Hematopoietic multipotent progenitor cell treated with erythropoietin and hydrocortisone succinate and interleukin-3 and kit ligand, for 15 days (in vitro differentiated cells): ENCODE results near the gene WDR37.
"Not testable (repeated sequence)": the region's sequence is repeated elsewhere in the genome, so short reads cannot be mapped to it uniquely, and the experiment has no call there.

ENCODE experiments used
- DNase-seq: peaks from one replicate; pipeline ENCODE4 v3.0.0-alpha.2; 2015; ENCODE audit warnings: low spot score

The WDR37 gene

DNA sequence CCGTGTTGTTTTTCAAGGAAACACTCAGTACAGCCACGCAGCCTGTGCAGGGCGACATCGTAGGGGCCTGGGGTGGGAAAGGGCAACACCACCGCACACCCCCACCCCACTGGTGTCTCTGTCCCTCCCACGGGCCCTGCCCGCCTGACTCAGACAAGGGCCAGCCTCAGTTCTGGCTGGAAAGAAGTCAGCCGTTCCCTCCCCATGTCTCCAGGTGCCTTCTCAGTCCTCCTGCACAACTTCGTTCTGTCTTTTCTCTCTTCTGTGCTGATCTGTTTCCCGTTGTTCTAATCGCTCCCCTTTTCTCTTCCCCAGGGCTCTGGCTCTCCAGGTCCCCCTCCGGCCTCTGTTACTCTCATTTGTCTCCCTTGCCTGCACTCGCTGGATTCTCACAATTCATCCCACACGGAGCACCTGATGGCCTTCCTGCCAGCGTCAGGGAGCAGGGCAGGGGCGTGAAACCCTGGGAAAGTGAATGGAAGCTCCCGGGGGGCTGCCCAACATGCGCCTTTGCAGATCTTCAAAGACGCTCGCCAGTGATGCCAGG is 97.7 kb downstream of the WDR37 start:
- DNase-seq, result no peak

GRCh38 chr10:1154531-1155295 is 98.5 kb downstream of the WDR37 start:
- no peak for DNase-seq

DNA sequence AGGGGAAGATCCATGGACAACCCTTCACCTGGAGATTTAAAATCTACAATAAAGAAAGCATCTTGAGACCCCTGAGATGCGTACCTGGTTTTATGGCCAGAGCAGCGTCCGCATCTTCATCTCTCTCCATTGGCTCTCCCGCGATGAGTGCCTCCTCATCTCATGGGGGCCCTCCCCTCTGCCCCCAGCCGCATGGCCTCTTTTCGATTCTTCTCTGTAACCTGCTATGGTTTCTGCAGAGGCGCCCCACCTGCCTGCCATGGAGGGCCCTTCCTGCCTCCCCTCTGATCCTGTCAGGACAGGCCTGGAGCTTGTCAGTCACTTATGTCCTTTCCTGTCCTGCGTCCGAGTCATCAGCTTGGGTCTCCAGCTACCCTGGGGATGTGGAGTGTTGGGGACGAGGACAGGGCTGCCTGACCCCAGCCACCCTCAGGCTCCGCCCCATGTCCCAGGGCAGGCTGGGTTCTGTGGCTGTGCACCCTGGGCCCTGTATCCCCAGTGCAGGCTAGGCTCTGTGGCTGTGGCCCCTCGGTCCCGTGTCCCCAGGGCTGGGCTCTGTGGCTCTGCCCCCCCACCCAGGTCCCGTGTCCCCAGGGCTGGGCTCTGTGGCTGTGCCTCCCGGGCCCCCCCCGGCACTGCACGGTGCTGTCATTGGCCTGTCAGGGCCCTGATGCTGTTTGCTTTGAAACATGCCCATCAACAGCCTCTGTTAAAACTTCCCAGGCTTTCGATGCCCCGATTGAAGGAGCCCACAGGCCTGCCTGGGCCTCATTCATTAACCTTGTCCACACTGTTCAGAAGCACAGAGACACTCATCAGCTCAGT is 99.8 kb downstream of the WDR37 start:
- no peak for DNase-seq

- no peak for DNase-seq
Measured at GRCh38 chr10:1156616-1156886, 100.4 kb downstream of the WDR37 start.

DNA sequence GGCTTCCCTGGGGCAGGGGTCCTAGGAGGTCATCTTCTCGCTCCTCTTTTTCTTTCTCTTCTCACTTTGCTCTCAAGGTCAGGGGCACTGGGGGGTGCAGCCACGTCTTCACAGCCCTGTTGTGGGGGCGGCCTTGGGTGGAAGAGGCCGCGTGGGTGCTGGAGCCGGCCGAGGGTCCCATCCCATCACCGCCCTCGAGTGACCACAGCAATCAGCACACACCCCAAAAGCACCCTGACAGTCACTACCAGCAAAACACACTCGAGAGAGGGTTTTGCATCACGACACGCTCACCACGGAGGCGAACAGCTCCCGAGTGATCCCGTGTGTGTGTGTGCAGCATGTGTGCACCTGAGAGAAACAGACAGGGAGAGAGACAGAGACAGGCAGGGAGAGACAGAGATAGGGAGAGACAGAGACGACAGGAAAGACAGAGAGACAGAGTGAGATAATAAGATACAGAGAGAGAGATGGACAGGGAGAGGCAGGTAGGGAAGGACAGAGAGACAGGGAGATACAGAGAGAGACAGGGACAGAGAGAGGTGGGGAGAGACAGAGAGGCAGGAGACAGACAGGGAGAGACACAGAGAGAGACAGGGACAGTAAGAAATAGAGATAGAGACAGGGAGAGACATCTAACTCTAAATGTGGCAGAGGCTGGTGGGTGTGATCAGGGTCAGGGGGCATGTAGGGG is 100.9 kb downstream of the WDR37 start:
- DNase-seq, result no peak

DNA sequence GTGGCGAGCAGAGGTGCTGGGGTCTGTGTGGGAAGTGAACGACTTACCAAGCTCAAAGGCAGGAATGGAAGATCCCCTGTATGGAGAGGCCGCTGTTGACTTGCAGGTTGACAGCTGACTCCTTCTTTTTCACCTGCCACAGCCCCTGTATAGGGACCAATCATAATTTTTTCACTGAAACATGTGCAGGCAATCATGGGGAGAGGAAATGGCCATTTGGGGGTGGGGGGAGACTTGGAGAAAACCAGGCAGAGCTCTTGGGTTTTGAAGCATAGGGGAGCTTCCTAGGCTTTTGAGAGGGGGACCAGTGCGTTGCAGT is 101.4 kb downstream of the WDR37 start:
- no peak for DNase-seq

GRCh38 chr10:1158066-1158465 is 101.9 kb downstream of the WDR37 start:
- DNase-seq, result no peak

DNA sequence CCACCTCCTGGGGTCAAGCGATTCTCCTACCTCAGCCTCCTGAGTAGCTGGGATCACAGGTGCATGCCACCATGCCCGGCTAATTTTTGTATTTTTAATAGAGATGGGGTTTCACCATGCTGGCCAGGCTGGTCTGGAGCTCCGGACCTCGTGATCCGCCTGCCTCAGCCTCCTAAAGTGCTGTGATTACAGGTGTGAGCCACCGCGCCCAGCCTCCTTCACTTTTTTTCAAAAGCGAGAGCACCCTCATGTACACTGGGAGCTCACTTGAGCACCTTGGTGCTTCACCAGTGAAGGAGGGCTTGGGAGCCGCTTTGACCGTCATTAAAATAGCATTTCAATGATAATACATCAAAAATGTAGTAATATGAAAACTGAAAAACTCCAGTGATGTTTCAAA is 102.4 kb downstream of the WDR37 start:
- DNase-seq, result not testable (repeated sequence)

- DNase-seq, result no peak
Measured at GRCh38 chr10:1159131-1160061, 103.2 kb downstream of the WDR37 start.

- DNase-seq, result no peak
Measured at GRCh38 chr10:1160561-1161314, 104.6 kb downstream of the WDR37 start.

DNA sequence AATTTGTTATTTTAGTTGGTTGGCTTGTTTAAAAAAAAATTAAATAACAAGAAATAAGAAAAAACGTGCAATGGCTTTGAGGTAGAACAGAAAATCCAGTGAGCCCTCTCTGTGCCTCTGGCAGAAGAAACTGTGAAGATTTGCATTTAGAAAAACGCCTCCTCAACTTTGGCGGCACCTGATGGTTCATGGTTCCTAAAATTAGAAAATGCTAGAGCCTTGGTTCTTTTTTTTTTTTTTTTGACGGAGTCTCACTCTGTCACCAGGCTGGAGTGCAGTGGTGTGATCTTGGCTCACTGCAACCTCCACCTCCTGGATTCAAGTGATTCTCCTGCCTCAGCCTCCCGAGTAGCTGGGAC is 105.1 kb downstream of the WDR37 start:
- DNase-seq, result not testable (repeated sequence)

DNA sequence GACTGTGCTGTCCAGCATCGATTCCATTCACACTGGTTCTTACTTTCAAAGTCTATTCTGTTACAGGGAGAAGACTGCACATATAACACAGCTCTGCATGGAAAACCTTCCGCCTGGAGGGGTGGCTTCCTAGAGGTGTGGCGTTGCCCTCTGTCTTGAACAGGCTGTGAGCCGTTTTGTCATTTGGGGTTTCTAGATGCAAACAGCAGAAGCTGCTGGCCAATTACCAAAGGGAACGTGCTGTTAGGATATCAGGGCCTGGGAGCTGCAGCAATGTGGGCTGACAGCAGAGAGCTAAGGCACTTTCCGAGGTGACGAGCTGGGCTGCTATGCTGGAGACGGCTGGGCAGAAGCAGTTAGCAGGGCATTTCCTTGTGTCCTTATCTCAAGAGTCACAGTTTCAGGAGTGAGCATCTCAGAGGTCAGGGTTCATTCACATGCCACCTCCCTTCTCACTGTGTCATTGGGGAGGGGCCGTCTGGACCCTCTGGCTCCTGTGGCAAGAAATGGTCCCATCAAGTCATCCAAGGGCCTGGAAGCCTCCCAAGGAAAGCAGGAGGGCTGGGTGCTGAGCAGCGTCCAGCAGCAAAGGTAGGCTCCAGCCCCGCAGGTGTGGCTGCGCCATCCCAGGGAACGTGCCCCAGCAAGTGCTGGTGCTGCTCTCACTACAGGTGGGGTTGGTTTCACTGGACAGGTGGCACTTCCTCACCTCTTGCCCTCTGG is 106.5 kb downstream of the WDR37 start:
- no peak for DNase-seq

GRCh38 chr10:1163204-1163660 is 107.0 kb downstream of the WDR37 start:
- no peak for DNase-seq

GRCh38 chr10:1163831-1164230 is 107.6 kb downstream of the WDR37 start:
- DNase-seq, result no peak

GRCh38 chr10:1166101-1166827 is 110.1 kb downstream of the WDR37 start:
- no peak for DNase-seq

DNA sequence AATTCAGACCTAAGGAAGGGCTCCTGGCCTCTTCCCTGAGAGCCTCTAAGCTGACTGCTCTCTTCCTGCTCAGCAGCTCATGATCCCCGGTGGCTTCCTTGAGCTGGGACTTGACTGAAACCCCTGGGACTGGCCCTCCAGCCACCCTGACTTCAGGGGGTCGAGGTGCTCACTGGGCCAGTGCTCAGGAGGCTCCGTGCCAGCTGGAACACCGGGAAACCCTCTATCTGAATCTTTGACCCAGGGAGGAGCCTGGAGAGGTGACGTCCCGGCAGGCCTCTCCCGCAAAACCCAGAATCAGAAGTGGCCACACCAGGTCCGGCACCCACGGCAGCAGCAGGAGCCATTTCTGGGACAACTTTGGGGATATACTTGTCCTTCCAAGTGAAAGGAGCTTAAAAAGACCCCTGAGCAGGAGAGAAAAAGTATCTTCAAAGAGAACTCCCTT is 110.7 kb downstream of the WDR37 start:
- DNase-seq, result no peak

DNA sequence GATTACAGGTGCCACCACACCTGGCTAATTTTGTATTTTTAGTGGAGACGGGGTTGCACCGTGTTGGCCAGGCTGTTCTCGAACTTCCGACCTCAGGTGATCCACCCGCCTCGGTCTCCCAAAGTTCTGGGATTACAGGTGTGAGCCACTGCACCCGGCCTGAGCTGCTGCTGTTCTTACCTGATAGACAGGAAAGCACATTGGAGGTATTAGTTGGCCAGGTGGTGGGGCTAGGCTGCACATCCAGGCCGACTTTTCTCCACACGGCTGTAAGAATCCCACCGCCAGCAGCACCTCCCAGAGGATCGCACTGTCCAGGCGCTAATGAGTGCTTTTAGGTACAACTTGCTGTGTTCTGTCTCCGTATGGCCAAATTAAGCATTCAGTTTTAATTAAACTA is 112.6 kb downstream of the WDR37 start:
- DNase-seq, result no peak

- DNase-seq, result no peak
Measured at GRCh38 chr10:1169186-1169885, 113.2 kb downstream of the WDR37 start.
